Epithelial cell of proximal tubule (primary cell): ENCODE data around the gene MRPL27. TPM values are rescaled to one million over a fixed set of nuclear protein-coding genes. Genes with fewer than 3 reads are reported as not detected.
"Not testable (repeated sequence)": the region's sequence is repeated elsewhere in the genome, so short reads cannot be mapped to it uniquely, and the experiment has no call there.

Experiments used
- DNase-seq: peaks from one replicate; pipeline ENCODE4 v3.0.0-alpha.2; 2011; ENCODE audit warnings: low read depth
- H3K4me3 ChIP-seq: 2 replicates; pipeline ENCODE4 v1.5.1; 2011; ENCODE audit warnings: low read depth, mild to moderate bottlenecking, low read length
- CTCF ChIP-seq: conservative IDR thresholded peaks from 2 replicates; pipeline ENCODE4 v1.5.1; 2012; ENCODE audit warnings: low read depth, mild to moderate bottlenecking, low read length
- total RNA-seq: library from RNA; depleted of rRNA; stranded (reverse); fragments of >200 nt; gene quantifications from 2 replicates; pipeline ENCODE4 v1.2.3, GENCODE V29; 2015

Gene MRPL27
- total RNA-seq, 1 donor from 2014 or later = 100 TPM

GRCh38 chr17:50407921-50408320 is 34.9 kb upstream of the MRPL27 start:
- no peak for TF ChIP-seq CTCF
- H3K4me3 ChIP-seq = no peak overlapping the region
- no peak for DNase-seq

- no peak for DNase-seq
- no peak for TF ChIP-seq CTCF
- H3K4me3 ChIP-seq = no peak overlapping the region
These were observed 33.6 kb upstream of the MRPL27 start for GRCh38 chr17:50406578-50406977.

GRCh38 chr17:50405351-50405750 is 32.4 kb upstream of the MRPL27 start:
- not testable (repeated sequence) for H3K4me3 ChIP-seq, DNase-seq

GRCh38 chr17:50399591-50399990 is 26.6 kb upstream of the MRPL27 start:
- not testable (repeated sequence) for DNase-seq, H3K4me3 ChIP-seq

GRCh38 chr17:50398672-50399071 is 25.7 kb upstream of the MRPL27 start:
- not testable (repeated sequence) for H3K4me3 ChIP-seq, DNase-seq

GRCh38 chr17:50397919-50398285 is 24.9 kb upstream of the MRPL27 start:
- no peak for DNase-seq
- TF ChIP-seq CTCF = no peak
- H3K4me3 ChIP-seq = no peak overlapping the region

- TF ChIP-seq CTCF = peak; percentile 75
- DNase-seq = no peak
- H3K4me3 ChIP-seq = peak within 1 kb of the TSS; percentile 82
These were observed 24.3 kb upstream of the MRPL27 start, which contains the start of gene LRRC59 for GRCh38 chr17:50397111-50397918. LRRC59 (minus strand) TSS chr17:50397523; CDS start chr17:50397317, 206 bp downstream.

- peak overlapping the region; percentile 82 for H3K4me3 ChIP-seq
- TF ChIP-seq CTCF = no peak
- DNase-seq = no peak
These were observed 23.5 kb upstream of the MRPL27 start for GRCh38 chr17:50396261-50397110.
